ENCODE results near the gene CNTNAP4. TPM values are rescaled to one million over a fixed set of nuclear protein-coding genes. Genes with fewer than 3 reads are reported as not detected.

CNTNAP4 gene
- polyA plus RNA-seq, 1 of the 3 experiments (the other 2 are of a cell fraction) = not detected

DNA sequence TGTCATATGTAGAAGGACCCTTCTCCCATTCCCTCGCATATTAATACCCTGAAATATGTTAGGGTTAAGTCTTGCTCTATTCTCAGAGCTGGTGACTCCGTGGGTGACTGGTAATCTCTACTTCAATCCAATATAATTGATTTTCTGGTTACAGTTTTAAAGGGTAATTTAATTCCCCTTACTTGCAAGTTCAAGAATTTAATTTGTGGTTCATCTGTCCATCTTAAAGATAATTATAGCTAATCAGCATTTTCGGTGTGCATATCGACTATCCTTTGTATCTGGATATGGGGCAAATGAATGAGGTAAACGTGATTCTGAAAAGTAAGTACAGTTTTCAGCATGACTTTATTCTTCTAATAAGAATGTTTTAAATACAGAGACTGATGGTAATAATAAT, 250.0 kb downstream of the CNTNAP4 start:
- no peaks in the 10 kb centered on the region for H3K36me3 ChIP-seq (replicated peaks in 1 of 2; ENCODE audit: control insufficient read depth in 1 of 2, insufficient read depth in 2 of 2, low read length in 1 of 2)
- CTCF ChIA-PET = no interaction called here
- H3K79me2 ChIP-seq (ENCODE audit: insufficient read depth) = no peaks in the 10 kb centered on the region
- WGBS (ENCODE audit: low lambda C conversion rate) = 25% methylated on average over 5 of the region's 5 CpGs
- no peak overlapping the region for H3K27ac ChIP-seq (ENCODE audit: low read depth in 2 of 2, low read length in 1 of 2)
- H3K27me3 ChIP-seq (ENCODE audit: insufficient read depth) = no peaks in the 10 kb centered on the region
- POLR2A ChIA-PET = no interaction called here
- H3K9ac ChIP-seq = no peak overlapping the region
- H3K9me3 ChIP-seq = no peaks in the 10 kb centered on the region
- H2AFZ ChIP-seq (ENCODE audit: low read depth) = no peak overlapping the region
- H3K4me1 ChIP-seq (ENCODE audit: control insufficient read depth in 1 of 2, insufficient read depth in 2 of 2, low read depth in 1 of 2, low read length in 1 of 2) = no peaks in the 10 kb centered on the region; a peak in 1 of 4 replicates
- H4K20me1 ChIP-seq (ENCODE audit: insufficient read depth) = no peaks in the 10 kb centered on the region
- no peak overlapping the region for H3K4me3 ChIP-seq (ENCODE audit: low read depth in 2 of 2, low read length in 1 of 2)
- no peaks in the 10 kb centered on the region for H3K9me2 ChIP-seq
- no peak overlapping the region for H3K4me2 ChIP-seq
- no peaks in the 10 kb centered on the region for H3F3A ChIP-seq (replicated peaks; ENCODE audit: insufficient read depth)
- TF ChIP-seq NFIC (IDR thresholded peaks at IDR 0.05; ENCODE audit: borderline replicate concordance) = no peak
- TF ChIP-seq, protein P1, sequence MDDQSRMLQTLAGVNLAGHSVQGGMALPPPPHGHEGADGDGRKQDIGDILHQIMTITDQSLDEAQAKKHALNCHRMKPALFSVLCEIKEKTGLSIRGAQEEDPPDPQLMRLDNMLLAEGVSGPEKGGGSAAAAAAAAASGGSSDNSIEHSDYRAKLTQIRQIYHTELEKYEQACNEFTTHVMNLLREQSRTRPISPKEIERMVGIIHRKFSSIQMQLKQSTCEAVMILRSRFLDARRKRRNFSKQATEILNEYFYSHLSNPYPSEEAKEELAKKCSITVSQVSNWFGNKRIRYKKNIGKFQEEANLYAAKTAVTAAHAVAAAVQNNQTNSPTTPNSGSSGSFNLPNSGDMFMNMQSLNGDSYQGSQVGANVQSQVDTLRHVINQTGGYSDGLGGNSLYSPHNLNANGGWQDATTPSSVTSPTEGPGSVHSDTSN (IDR thresholded peaks at IDR 0.05) = no peak
- TF ChIP-seq, protein P2, sequence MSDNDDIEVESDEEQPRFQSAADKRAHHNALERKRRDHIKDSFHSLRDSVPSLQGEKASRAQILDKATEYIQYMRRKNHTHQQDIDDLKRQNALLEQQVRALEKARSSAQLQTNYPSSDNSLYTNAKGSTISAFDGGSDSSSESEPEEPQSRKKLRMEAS (IDR thresholded peaks at IDR 0.05; ENCODE audit: low read depth) = no peak
- no peak for TF ChIP-seq EZH2phosphoT487 (IDR thresholded peaks at IDR 0.05; ENCODE audit: borderline replicate concordance, low read depth)
- no peak for TF ChIP-seq NRF1 (IDR thresholded peaks at IDR 0.05; ENCODE audit: low read depth, low read length)
- TF ChIP-seq, protein P3, sequence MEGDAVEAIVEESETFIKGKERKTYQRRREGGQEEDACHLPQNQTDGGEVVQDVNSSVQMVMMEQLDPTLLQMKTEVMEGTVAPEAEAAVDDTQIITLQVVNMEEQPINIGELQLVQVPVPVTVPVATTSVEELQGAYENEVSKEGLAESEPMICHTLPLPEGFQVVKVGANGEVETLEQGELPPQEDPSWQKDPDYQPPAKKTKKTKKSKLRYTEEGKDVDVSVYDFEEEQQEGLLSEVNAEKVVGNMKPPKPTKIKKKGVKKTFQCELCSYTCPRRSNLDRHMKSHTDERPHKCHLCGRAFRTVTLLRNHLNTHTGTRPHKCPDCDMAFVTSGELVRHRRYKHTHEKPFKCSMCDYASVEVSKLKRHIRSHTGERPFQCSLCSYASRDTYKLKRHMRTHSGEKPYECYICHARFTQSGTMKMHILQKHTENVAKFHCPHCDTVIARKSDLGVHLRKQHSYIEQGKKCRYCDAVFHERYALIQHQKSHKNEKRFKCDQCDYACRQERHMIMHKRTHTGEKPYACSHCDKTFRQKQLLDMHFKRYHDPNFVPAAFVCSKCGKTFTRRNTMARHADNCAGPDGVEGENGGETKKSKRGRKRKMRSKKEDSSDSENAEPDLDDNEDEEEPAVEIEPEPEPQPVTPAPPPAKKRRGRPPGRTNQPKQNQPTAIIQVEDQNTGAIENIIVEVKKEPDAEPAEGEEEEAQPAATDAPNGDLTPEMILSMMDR (IDR thresholded peaks at IDR 0.05) = no peak
- TF ChIP-seq TAF1 (IDR thresholded peaks at IDR 0.05; ENCODE audit: borderline replicate concordance, low read depth, low read length) = no peak
- no peak for TF ChIP-seq FOSL2 (IDR thresholded peaks at IDR 0.05; ENCODE audit: borderline replicate concordance, low read depth)
- TF ChIP-seq, protein P4, sequence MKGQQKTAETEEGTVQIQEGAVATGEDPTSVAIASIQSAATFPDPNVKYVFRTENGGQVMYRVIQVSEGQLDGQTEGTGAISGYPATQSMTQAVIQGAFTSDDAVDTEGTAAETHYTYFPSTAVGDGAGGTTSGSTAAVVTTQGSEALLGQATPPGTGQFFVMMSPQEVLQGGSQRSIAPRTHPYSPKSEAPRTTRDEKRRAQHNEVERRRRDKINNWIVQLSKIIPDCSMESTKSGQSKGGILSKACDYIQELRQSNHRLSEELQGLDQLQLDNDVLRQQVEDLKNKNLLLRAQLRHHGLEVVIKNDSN (IDR thresholded peaks at IDR 0.05; ENCODE audit: borderline replicate concordance, low read depth) = no peak
- TF ChIP-seq SIN3A (IDR thresholded peaks at IDR 0.05; ENCODE audit: borderline replicate concordance, low read depth, low read length) = no peak
- no peak for TF ChIP-seq JUND (IDR thresholded peaks at IDR 0.05)
- no peak for TF ChIP-seq YY1 (IDR thresholded peaks at IDR 0.05; ENCODE audit: low read depth)
- no peak for TF ChIP-seq CHD2 (IDR thresholded peaks at IDR 0.05; ENCODE audit: low read length, partially characterized antibody)
- no peak for TF ChIP-seq SMC3 (IDR thresholded peaks at IDR 0.05; ENCODE audit: low read depth, low read length)
- no peak for TF ChIP-seq EP300 (IDR thresholded peaks at IDR 0.05; ENCODE audit: borderline replicate concordance in 1 of 2, low read depth in 1 of 2, low read length in 1 of 2)
- TF ChIP-seq RXRA (IDR thresholded peaks at IDR 0.05; ENCODE audit: borderline replicate concordance, low read depth) = no peak
- TF ChIP-seq FOXJ3 (CRISPR knock-in tag; IDR thresholded peaks at IDR 0.05) = no peak
- no peak for TF ChIP-seq POLR2AphosphoS5 (IDR thresholded peaks at IDR 0.05; ENCODE audit: low read depth, low read length)
- no peak for DNase-seq

All from SK-N-SH (cell line).